H1 (cell line): ENCODE results near the gene LIG4.

Experiments used
- CTCF ChIP-seq, 3 experiments: IDR thresholded peaks; 1 replicate in 2 of 3; 2 replicates in 1 of 3; pipeline versions ENCODE4 v1.5.1 to v1.6.1; 2011; ENCODE audit warnings: low read length in 3 of 3, mild to moderate bottlenecking in 3 of 3, inconsistent platforms in 2 of 3, low read depth in 1 of 3, moderate library complexity in 1 of 3; ENCODE audit not compliant: insufficient read depth in 1 of 3; ENCODE audit errors: control extremely low read depth in 1 of 3
- EGR1 ChIP-seq: IDR thresholded peaks from 2 replicates; pipeline ENCODE4 v1.6.1; 2011; ENCODE audit warnings: low read depth, low read length, borderline replicate concordance
- EP300 ChIP-seq, 2 experiments: IDR thresholded peaks; 1 replicate in 1 of 2; 2 replicates in 1 of 2; pipeline ENCODE4 v1.6.1; 2011 to 2012; ENCODE audit warnings: low read depth in 2 of 2, low read length in 2 of 2, mild to moderate bottlenecking in 2 of 2, borderline replicate concordance in 1 of 2, inconsistent platforms in 1 of 2, moderate library complexity in 1 of 2
- EZH2 ChIP-seq: fragments of 200-600 bp; sonication (generic); IDR thresholded peaks from 2 replicates; pipeline ENCODE4 v1.7.1; 2012; ENCODE audit warnings: low read depth, mild to moderate bottlenecking, moderate library complexity, low read length, inconsistent platforms; ENCODE audit not compliant: severe bottlenecking
- FOSL1 ChIP-seq: IDR thresholded peaks from 2 replicates; pipeline ENCODE4 v1.6.1; 2011; ENCODE audit warnings: mild to moderate bottlenecking, low read depth, low read length, moderate library complexity; ENCODE audit not compliant: insufficient read depth
- JUND ChIP-seq: IDR thresholded peaks from 2 replicates; pipeline ENCODE4 v1.6.1; 2011; ENCODE audit warnings: mild to moderate bottlenecking, improper control_type of control experiment, low read length
- NRF1 ChIP-seq: IDR thresholded peaks from 2 replicates; pipeline ENCODE4 v1.6.1; 2011; ENCODE audit warnings: mild to moderate bottlenecking, low read depth, low read length, improper control_type of control experiment
- POLR2A ChIP-seq, 2 experiments: IDR thresholded peaks; 1 replicate in 1 of 2; 2 replicates in 1 of 2; pipeline ENCODE4 v1.6.1; 2011; ENCODE audit warnings: low read depth in 2 of 2, low read length in 2 of 2, mild to moderate bottlenecking in 2 of 2; ENCODE audit errors: control extremely low read depth in 1 of 2
- SUZ12 ChIP-seq: fragments of 200-600 bp; sonication (generic); IDR thresholded peaks from 2 replicates; pipeline ENCODE4 v1.6.1; 2012; ENCODE audit warnings: mild to moderate bottlenecking, inconsistent platforms, low read length, moderate library complexity, mixed read lengths
- TAF7 ChIP-seq: optimal IDR thresholded peaks from 2 replicates; pipeline ENCODE3; 2011; ENCODE audit warnings: low read depth, mild to moderate bottlenecking, inconsistent platforms, low read length, moderate library complexity, borderline replicate concordance
- ZNF274 ChIP-seq: IDR thresholded peaks from 2 replicates; pipeline ENCODE4 v1.7.0; 2012; ENCODE audit warnings: low read length, borderline replicate concordance; ENCODE audit errors: extremely low read depth

- no peak for TF ChIP-seq CTCF (IDR thresholded peaks at IDR 0.05; ENCODE audit: control extremely low read depth in 1 of 3, insufficient read depth in 1 of 3, low read depth in 1 of 3, low read length in 3 of 3)
- no peak for TF ChIP-seq EZH2
- TF ChIP-seq SUZ12: no peak
- no peak for TF ChIP-seq EP300 (IDR thresholded peaks at IDR 0.05; ENCODE audit: borderline replicate concordance in 1 of 2, low read depth in 2 of 2, low read length in 2 of 2)
- TF ChIP-seq JUND: no peak
- TF ChIP-seq NRF1: no peak
- TF ChIP-seq TAF7: no peak
- TF ChIP-seq EGR1: no peak
- no peak for TF ChIP-seq POLR2A (IDR thresholded peaks at IDR 0.05; ENCODE audit: control extremely low read depth in 1 of 2, low read depth in 2 of 2, low read length in 2 of 2)
- TF ChIP-seq FOSL1: no peak
- TF ChIP-seq ZNF274: no peak
Observed at GRCh38 chr13:108214441-108215271, 680 bp downstream of the LIG4 start.
